PC-9 (cell line): ENCODE measurements around the gene POFUT2. TPM values are rescaled to one million over a fixed set of nuclear protein-coding genes. Genes with fewer than 3 reads are reported as not detected.

Experiments used
- BruUV-seq: library from RNA; stranded (reverse); fragments of 400-500 nt; replicated peaks from 2 replicates; lab custom pipeline; 2021; lab: Mats Ljungman, UMichigan
- CTCF ChIA-PET: fragments of 300-600 bp; sonication (Branson Sonifier 250); formaldehyde crosslinking; loops from one replicate; lab custom pipeline; 2022; ENCODE audit warnings: antibody characterized with exemption; lab: Charles Lee
- POLR2A ChIA-PET: fragments of 300-600 bp; sonication (Branson Sonifier 250); formaldehyde crosslinking; loops from one replicate; lab custom pipeline; 2022; ENCODE audit warnings: antibody characterized with exemption; ENCODE audit not compliant: unreplicated experiment; lab: Charles Lee
- DNase-seq, 2 experiments: peaks; one replicate each; pipeline versions ENCODE4 v3.0.0 to v3.0.0-alpha.2; 2015 to 2022; ENCODE audit warnings: mixed read lengths in 1 of 2
- H2AFZ ChIP-seq: fragments of 200-600 bp; sonication (generic); 2 replicates; pipeline ENCODE4 v1.8.1; 2017; ENCODE audit warnings: antibody characterized with exemption
- H3F3A ChIP-seq: fragments of 200-600 bp; sonication (generic); 2 replicates; pipeline ENCODE4 v1.8.1; 2017; ENCODE audit warnings: antibody characterized with exemption, mild to moderate bottlenecking, low read depth; ENCODE audit not compliant: insufficient read depth
- H3K27ac ChIP-seq: fragments of 200-600 bp; sonication (generic); 2 replicates; pipeline ENCODE4 v1.6.1; 2016; ENCODE audit warnings: mixed run types
- H3K27me3 ChIP-seq: fragments of 200-600 bp; sonication (generic); 2 replicates; pipeline ENCODE4 v1.6.1; 2016; ENCODE audit warnings: low read depth, mixed run types; ENCODE audit not compliant: insufficient read depth
- H3K36me3 ChIP-seq: fragments of 200-600 bp; sonication (generic); 2 replicates; pipeline ENCODE4 v1.6.1; 2016; ENCODE audit warnings: low read depth, mixed run types
- H3K4me1 ChIP-seq: fragments of 200-600 bp; sonication (generic); replicated peaks from 2 replicates; pipeline ENCODE4 v1.6.1; 2016; ENCODE audit warnings: mixed run types; ENCODE audit not compliant: insufficient read depth
- H3K4me2 ChIP-seq: fragments of 200-600 bp; sonication (generic); 2 replicates; pipeline ENCODE4 v1.6.1; 2017; ENCODE audit warnings: mixed run types
- H3K4me3 ChIP-seq: fragments of 200-600 bp; sonication (generic); 2 replicates; pipeline ENCODE4 v1.6.1; 2016; ENCODE audit warnings: mixed run types
- H3K79me2 ChIP-seq: fragments of 200-600 bp; sonication (generic); 2 replicates; pipeline ENCODE4 v1.6.1; 2017; ENCODE audit warnings: low read depth, mixed run types
- H3K9me2 ChIP-seq: fragments of 200-600 bp; sonication (generic); 2 replicates; pipeline ENCODE4 v1.8.1; 2017; ENCODE audit warnings: mild to moderate bottlenecking; ENCODE audit not compliant: insufficient read depth
- H3K9me3 ChIP-seq: fragments of 200-600 bp; sonication (generic); 2 replicates; pipeline ENCODE4 v1.8.1; 2016; ENCODE audit warnings: low read depth; ENCODE audit not compliant: insufficient read depth
- H4K20me1 ChIP-seq: fragments of 200-600 bp; sonication (generic); 2 replicates; pipeline ENCODE4 v1.8.1; 2017; ENCODE audit not compliant: insufficient read depth
- CTCF ChIP-seq: fragments of 200-600 bp; sonication (generic); conservative IDR thresholded peaks from 2 replicates; pipeline ENCODE4 v1.6.1; 2017; ENCODE audit warnings: mixed run types, antibody characterized with exemption, mild to moderate bottlenecking, moderate library complexity
- EZH2 ChIP-seq: fragments of 200-600 bp; sonication (generic); IDR thresholded peaks from 2 replicates; pipeline ENCODE4 v1.8.0; 2017; ENCODE audit warnings: antibody characterized with exemption, low read depth
- intact Hi-C: fragments of 100-400 bp; cut with micrococcal nuclease; formaldehyde crosslinking; loops from one replicate; pipeline ENCODE4 v1.10.0; 2022; ENCODE audit not compliant: unreplicated experiment
- total RNA-seq: library from RNA; stranded (reverse); gene quantifications from 2 replicates; pipeline ENCODE4 v1.2.3, GENCODE V29; 2021

Gene POFUT2
- total RNA-seq, 1 experiment from 2014 or later: 32.6 TPM

GRCh38 chr21:45237401-45237800, 50.3 kb downstream of the POFUT2 start:
- ChIA-PET CTCF (no interaction called here), POLR2A (no interaction called here)
- H3K79me2 ChIP-seq: no peaks in the 10 kb centered on the region
- BruUV-seq: no TSS peak
- no peaks in the 10 kb centered on the region for H3K9me2 ChIP-seq
- no peaks in the 10 kb centered on the region for H3K27me3 ChIP-seq
- no peaks in the 10 kb centered on the region for H4K20me1 ChIP-seq
- no peak overlapping the region for H3K27ac ChIP-seq
- no peaks in the 10 kb centered on the region for H3K4me1 ChIP-seq
- no peak overlapping the region for H2AFZ ChIP-seq
- no peak for TF ChIP-seq EZH2
- TF ChIP-seq CTCF: no peak
- intact Hi-C loops: no loop called here
- no peak overlapping the region for H3K4me3 ChIP-seq
- H3K36me3 ChIP-seq: no peaks in the 10 kb centered on the region
- DNase-seq: no peak
- no peaks in the 10 kb centered on the region for H3F3A ChIP-seq
- H3K9me3 ChIP-seq: no peaks in the 10 kb centered on the region
- H3K4me2 ChIP-seq: no peak overlapping the region

- Histone ChIP-seq H3K4me3 (no peak overlapping the region), H3K79me2 (no peaks in the 10 kb centered on the region), H3K4me2 (no peak overlapping the region), H3F3A (no peaks in the 10 kb centered on the region), H3K27ac (no peak overlapping the region), H3K36me3 (no peaks in the 10 kb centered on the region), H3K27me3 (no peaks in the 10 kb centered on the region), H3K4me1 (no peaks in the 10 kb centered on the region), H3K9me2 (no peaks in the 10 kb centered on the region), H2AFZ (no peak overlapping the region), H3K9me3 (no peaks in the 10 kb centered on the region), H4K20me1 (no peaks in the 10 kb centered on the region)
- no peak for DNase-seq
- intact Hi-C loops: no loop called here
- TF ChIP-seq EZH2 (no peak), CTCF (no peak)
- ChIA-PET POLR2A (no interaction called here), CTCF (interaction anchor here (0.5 to 1.4 kb wide), 2 partner anchors 12 to 96 kb away, joined by 3 read pairs; no protein-coding TSS in a partner anchor)
- no TSS peak for BruUV-seq
Measured at GRCh38 chr21:45236481-45236880, 51.2 kb downstream of the POFUT2 start.

GRCh38 chr21:45235488-45235887, 52.2 kb downstream of the POFUT2 start:
- Histone ChIP-seq H3F3A (no peaks in the 10 kb centered on the region), H3K4me1 (no peaks in the 10 kb centered on the region), H2AFZ (no peak overlapping the region), H3K4me2 (no peak overlapping the region), H4K20me1 (no peaks in the 10 kb centered on the region), H3K36me3 (no peaks in the 10 kb centered on the region), H3K9me2 (no peaks in the 10 kb centered on the region), H3K27me3 (no peaks in the 10 kb centered on the region), H3K4me3 (no peak overlapping the region), H3K79me2 (no peaks in the 10 kb centered on the region), H3K9me3 (no peaks in the 10 kb centered on the region), H3K27ac (no peak overlapping the region)
- TF ChIP-seq EZH2 (no peak), CTCF (no peak)
- intact Hi-C loops: no loop called here
- CTCF ChIA-PET: no interaction called here
- POLR2A ChIA-PET: no interaction called here
- BruUV-seq: no TSS peak
- DNase-seq: no peak
